ELF-1 (cell line): ENCODE measurements around the gene DMXL2.
"Not testable (repeated sequence)": the region's sequence is repeated elsewhere in the genome, so short reads cannot be mapped to it uniquely, and the experiment has no call there.

Experiments used
- DNase-seq: peaks from one replicate; pipeline ENCODE4 v3.0.0-alpha.2; 2016; ENCODE audit warnings: low read depth, low spot score

Gene DMXL2

GRCh38 chr15:51622604-51623370 is at the start of gene DMXL2:
TSS of gene DMXL2 (minus strand) at chr15:51622771. CDS start at chr15:51622545, 226 bp downstream.
- peak; percentile 91 for DNase-seq

GRCh38 chr15:51672155-51672687 is 49.6 kb upstream of the DMXL2 start:
- peak; percentile 14 for DNase-seq

GRCh38 chr15:51669381-51669780 is 46.8 kb upstream of the DMXL2 start:
- DNase-seq: no peak

- DNase-seq: no peak
Observed at GRCh38 chr15:51668446-51668845, 45.9 kb upstream of the DMXL2 start.

- no peak for DNase-seq
Observed at GRCh38 chr15:51667478-51667877, 44.9 kb upstream of the DMXL2 start.

GRCh38 chr15:51661072-51661471 is 38.5 kb upstream of the DMXL2 start:
- no peak for DNase-seq

GRCh38 chr15:51658664-51659063 is 36.1 kb upstream of the DMXL2 start:
- no peak for DNase-seq

GRCh38 chr15:51655401-51656057 is 33.0 kb upstream of the DMXL2 start:
- DNase-seq: not testable (repeated sequence)

- no peak for DNase-seq
Observed at GRCh38 chr15:51652084-51652668, 29.6 kb upstream of the DMXL2 start.

- no peak for DNase-seq
Observed at GRCh38 chr15:51649659-51650521, 27.3 kb upstream of the DMXL2 start.

GRCh38 chr15:51648643-51649042 is 26.1 kb upstream of the DMXL2 start:
- DNase-seq: not testable (repeated sequence)

- DNase-seq: not testable (repeated sequence)
Observed at GRCh38 chr15:51648101-51648500, 25.5 kb upstream of the DMXL2 start.

GRCh38 chr15:51647128-51647562 is 24.6 kb upstream of the DMXL2 start:
- no peak for DNase-seq

- no peak for DNase-seq
Observed at GRCh38 chr15:51642696-51643095, 20.1 kb upstream of the DMXL2 start.

GRCh38 chr15:51641490-51642130 is 19.0 kb upstream of the DMXL2 start:
- DNase-seq: no peak

- no peak for DNase-seq
Observed at GRCh38 chr15:51634591-51635198, 12.1 kb upstream of the DMXL2 start.

GRCh38 chr15:51629612-51630011 is 7.0 kb upstream of the DMXL2 start:
- DNase-seq: no peak

GRCh38 chr15:51625236-51625635 is 2.7 kb upstream of the DMXL2 start:
- DNase-seq: no peak

- no peak for DNase-seq
Observed at GRCh38 chr15:51624022-51624421, 1.5 kb upstream of the DMXL2 start.

GRCh38 chr15:51623386-51623938 is 891 bp upstream of the DMXL2 start:
- no peak for DNase-seq
